DMS 273 (cell line): Measurements from ENCODE around the gene IGFBP3.
A peak's percentile ranks its signal among the peaks of the same experiment; 100 is the strongest.

Source experiments
- DNase-seq: peaks from one replicate; lab custom pipeline; 2025; ENCODE audit not compliant: unreplicated experiment; lab: John Stamatoyannopoulos, UW

The IGFBP3 gene

DNA sequence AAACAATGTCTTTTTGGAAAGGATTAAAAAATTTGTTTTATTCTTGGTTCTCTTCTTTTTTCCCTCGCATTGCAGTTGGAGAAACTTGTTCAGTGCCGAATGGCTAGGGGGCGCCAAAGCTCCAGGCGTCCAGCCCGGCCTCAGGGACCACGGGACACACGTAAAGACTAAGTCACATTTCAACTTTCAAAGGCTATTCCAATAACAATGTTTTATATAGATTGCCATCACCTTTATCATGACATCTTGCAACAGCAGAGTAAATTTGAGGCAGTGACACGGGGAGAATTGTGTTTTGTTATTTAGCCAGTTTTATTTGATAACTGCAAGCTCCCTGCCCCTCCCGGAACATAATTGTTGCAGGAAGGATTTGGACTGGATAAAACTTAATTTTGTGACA lies 2.2 kb upstream of the IGFBP3 start:
- DNase-seq, result peak; percentile 88

DNA sequence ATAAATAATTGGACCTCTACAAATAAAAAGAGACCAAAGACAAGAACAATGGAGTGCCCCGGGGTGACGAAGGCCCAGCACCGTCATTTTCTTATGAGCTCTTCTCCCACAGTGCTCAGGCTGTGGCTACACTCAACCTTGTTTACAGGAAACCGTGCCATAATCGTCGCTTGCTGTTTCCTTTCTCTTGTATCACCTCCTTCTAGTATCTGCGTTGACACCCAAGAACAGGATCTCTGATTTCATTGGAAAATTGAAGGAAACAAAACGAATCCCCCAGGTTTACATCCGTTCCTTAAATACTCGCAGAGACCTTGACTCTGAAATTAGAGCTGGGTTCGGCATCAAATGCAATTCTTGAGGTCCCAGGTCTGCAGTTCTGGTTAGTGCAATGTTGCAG lies 1.7 kb upstream of the IGFBP3 start:
- peak; percentile 59 for DNase-seq

DNA sequence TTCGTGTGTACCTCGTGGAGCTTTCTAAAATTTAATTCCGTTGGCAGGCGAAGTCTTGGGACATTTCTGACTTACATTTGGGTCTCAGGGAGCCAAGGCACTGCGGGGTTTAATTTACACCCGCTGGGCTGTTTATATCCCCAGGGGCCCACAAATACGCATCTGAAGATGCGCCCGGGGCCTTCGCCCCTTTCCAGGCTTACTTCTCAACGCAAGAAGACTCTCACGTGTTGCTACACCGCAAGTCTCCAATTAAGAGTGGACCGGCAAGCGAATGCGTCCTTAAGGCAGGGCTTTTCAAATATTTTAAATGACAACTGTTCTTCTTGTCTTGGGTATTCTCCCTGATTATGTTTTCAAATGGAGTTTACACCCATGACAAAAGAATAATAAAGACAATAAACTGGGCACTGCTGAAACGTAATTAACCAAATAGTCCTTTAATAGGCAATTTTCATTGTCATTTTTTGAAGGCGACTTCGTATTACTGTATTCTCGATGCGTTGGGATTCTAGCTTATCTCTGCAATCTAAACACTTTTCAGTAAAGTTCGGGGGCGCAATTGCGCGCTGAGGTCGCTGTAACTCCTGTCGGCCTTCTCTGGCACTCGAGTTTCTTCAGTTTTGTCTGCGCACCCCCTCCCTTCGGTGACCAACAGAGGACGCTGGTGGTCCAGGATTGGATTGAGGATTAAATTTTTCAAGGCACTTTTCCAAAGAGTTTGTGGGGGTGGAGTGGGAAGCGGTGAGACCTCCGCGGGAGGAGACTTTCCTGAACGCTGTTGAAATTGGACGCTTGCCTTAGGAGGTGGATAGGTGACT lies 837 bp upstream of the IGFBP3 start:
- DNase-seq, result peak; percentile 88

DNA sequence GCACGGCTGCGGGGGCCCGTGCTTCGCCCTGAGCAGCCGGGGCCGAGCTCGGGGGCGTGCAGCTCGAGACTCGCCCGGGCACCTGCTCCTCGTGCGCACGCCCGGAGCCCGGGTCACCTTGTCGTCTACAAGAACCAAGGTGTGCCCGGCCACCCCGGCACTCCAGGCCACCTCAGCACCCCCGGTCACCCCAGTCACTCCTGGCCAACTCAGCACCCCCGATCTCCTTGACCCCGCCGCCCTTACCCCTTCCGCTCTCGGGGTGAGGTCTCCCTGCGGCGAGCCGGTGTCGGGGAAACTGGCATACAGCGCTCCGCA lies 268 bp upstream of the IGFBP3 start:
- no peak for DNase-seq

DNA sequence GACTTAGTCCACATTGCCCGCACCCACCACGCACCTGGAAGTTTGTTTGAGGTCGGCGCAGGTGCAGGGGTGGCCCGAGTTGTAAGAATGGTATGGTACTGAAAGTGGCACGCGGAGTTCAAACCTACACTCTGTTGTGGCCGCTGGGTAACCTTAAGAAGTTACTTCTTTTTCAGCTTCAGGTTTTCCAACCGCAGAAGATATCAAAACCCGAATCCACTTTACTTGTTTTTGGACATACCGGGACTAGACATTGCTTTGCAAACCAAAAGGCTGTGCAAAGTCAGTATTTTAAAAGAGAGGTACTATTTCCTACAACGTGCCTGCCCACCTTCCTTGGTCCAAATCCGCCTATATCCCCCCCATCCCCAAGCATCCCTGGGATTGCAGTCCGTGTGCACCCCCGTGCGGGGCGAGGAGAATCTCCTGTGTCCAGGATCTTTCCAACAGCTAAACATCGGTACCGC lies 1.0 kb downstream of the IGFBP3 start:
- peak; percentile 45 for DNase-seq

DNA sequence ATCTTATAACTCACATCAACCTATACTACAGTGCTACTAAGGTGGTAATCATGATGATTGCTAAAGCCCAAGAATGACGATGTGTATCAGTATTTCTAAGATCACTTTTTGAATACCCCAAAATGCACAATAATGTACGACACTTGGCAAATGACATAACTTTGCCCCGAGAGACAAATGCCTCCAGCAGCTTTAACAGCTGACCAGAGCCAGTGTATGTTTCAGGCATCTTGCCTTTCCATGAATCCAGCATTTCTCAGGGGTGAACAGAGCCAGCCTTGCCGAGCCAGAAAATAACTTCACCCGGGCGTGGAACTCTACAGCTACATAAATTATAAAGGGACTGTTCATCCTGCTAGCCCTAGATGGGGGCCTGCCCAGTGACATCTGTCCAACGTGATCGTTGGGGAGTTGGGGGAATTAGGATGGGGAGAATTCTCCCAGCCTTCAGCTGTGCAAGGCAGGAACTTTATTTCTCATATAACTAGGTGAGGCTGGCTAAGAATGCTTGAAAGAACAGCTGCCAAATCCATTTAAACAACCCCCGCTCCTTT lies 1.8 kb downstream of the IGFBP3 start:
- DNase-seq, result peak; percentile 37

DNA sequence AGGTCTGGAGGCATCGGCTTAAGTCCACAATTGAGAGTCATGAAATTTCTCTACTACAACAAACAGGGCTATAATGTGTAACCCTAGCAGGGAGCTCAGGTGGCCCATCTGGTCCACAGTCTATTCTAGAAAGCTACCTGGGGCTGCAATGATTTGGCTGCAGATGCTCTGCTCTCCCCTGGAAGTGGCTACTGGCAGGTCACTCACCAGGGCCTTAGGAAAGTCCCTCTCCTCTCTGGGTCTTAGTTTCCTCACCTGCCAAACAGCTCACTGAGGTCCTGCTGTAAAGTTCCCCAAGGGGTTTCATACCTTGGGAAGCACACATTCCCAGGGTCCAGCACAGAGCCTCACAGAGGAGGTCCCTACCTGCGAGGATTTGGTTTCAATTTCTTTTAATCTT lies 2.5 kb downstream of the IGFBP3 start:
- DNase-seq, result no peak

DNA sequence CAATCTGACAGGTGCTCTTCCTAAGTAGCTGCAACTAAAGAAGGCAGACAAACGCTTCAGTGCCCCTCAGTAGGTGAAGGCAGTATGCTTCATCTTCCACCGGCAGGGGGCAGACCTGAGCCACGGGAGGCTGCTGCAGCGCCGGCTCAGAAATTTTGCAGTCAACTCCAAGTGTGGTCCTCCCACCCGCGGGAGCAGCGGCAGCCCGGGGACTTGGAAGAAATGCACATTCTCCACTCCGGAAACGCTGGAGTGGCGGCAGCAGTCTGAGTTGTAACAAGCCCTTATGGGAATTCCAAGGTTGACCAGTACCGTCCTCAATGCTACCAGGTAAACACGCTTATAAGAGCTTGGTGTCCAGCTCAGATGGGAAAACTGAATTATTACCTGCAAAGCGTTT lies 3.4 kb downstream of the IGFBP3 start:
- peak; percentile 90 for DNase-seq

DNA sequence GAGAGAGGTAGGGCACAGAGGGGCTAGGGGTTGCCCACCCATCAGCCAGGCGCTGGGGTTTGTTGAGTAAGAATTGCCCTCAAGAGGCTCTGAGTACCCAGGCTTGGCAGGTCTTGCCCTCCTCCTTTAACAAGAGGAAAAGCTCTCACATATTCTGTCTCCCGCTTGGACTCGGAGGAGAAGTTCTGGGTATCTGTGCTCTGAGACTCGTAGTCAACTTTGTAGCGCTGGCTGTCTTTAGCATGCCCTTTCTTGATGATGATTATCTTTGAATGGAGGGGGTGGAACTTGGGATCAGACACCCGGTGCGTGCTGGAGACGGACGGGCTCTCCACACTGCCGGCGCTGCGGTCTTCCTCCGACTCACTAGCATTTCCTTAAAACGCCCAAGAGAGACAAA lies 4.0 kb downstream of the IGFBP3 start:
- DNase-seq, result no peak

DNA sequence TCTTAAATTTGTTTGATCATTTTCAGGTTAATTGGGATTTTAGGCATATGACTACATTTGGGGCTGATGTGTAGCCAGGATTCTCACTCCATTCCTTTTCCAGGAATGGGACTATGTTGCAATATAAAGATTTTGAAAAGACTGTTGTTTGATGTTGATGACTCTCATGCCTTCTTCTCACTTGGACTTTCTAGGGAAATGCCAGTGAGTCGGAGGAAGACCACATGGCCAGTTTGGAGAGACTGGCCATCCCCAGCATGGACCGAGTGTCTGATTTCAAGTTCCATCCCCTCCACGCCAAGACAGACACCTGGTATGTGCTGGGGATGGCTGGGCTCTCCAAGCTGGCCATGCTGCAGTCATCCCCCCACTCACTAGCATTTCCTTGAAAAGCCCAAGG lies 5.5 kb downstream of the IGFBP3 start:
- DNase-seq, result no peak

DNA sequence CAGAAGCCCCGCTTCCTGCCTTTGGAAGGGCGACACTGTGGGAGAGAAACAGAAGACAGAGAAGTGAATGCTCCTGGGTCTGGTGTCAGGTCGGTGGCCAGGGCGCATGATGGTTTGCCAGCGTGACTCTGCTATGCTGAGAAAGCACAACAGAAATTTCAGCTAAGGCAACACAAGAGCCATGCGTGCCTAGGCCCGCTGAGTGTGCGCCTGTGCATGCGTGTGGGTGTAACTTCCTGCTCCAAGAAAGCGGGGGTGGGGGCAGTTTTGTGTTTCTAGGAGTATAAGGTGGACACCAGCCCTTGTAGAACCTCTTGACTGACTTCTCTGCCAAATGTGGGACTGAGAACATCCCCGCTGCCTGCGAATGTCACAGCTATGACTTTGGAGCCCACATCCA lies 6.2 kb downstream of the IGFBP3 start:
- DNase-seq, result no peak

DNA sequence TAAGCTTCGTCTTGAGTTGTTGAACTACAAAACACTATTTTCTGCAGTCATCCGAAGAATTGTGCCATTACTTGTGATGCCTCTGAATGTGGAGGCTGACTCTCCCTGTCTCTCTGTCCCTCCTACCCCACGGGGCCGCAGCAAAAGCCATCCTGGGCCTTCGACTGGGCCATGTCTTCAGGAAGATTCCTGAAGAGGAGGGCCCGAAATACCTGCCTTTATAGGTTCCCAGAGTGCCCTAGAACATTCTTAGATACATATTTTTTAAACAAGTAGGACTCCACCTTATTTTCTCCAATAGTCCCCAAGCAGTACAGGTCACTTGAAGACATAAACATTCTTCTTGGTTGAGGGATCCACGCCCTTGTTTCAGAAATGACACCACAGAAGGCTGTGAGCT lies 8.1 kb downstream of the IGFBP3 start:
- no peak for DNase-seq

DNA sequence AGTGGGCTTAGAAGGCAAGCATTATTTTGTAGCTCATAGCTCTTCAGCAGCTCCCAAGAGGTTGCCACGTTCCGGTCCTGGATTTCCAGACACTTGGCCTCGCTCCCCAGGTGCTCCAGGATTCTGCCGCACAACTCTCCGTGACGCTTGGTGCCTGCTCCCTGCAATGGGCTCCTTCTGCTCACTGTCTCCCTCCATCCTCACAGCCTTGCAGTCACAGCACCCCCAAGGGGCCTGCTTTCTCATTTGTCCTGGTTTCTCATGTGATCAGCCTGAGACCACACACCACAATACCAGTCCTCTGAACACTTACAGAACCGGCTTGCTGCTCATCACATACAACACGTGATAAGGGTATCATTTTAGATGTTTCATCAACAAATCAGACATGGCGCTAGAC lies 9.8 kb downstream of the IGFBP3 start:
- DNase-seq, result no peak

DNA sequence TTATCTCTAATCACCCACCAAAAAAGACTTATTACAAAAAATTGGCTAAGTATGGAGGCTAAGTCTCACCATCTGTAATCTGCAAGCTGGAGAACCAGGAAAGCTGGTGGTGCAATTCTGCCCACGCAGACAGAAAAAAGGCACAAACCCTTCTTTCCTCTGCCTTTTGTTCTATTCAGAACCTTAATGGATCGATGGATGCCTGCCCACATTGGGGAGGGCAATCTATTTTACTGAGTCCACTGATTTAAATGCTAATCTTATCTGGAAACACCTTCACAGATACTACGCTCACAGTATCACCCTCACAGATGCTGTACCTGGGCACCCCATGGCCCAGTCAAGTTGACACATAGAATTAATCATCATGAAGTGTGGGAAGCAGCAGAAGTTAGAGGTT lies 10.2 kb downstream of the IGFBP3 start:
- no peak for DNase-seq

DNA sequence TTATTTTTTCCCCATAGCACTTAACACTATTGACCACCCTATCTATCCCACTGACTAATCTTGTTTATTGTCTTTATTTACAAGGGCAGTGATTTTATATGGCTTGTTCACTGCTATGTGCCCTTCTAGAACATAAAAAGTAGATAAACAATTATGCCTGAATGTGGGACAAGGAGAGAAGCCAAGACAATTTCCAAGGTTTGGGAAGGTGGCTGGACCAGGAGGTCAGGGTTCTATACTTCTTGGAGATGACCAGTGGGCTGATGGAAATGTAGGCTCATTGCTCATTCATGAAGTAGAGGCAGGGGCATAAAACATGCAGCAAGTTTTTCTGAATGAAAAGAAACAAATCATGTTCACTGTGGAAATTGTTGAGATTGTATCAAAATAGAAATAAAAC lies 11.5 kb downstream of the IGFBP3 start:
- DNase-seq, result no peak

DNA sequence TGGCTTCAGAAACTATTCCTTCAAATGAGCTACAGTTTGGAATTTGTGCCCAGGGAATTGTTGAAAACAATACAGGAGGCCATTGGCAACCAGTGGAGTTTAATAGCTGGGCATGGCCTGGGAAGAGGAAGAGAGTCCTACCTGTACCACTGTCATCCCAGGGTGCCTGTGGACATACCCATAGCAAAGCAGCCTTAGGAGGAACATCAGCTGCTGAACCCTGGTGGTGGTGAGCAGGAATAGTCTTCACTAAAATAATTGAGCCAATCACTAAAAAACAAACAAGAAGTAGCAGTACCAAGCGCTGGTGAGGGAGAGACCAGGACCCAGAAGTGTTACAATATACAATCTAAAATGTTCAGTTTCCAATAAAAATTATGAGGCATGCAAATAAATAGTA lies 18.3 kb downstream of the IGFBP3 start:
- DNase-seq, result no peak

DNA sequence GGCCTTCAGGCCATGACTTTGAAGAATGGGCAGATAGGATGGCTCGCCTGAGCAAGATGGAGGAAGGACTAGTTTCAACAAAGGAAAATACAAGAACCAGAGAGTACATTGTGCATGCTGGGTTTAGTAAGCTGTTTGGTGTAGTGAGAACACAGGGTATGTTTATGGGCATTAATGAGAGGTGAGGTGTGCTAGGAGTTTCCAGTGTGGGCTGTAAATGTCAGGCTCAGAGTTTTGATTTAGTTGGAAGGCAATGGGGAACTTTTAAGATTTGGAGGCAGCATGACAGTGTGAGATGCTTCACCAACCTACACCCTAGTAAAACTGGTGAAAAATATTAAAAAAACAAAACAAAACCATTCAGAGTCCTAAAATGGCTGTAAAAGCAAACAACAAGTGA lies 19.5 kb downstream of the IGFBP3 start:
- DNase-seq, result no peak

DNA sequence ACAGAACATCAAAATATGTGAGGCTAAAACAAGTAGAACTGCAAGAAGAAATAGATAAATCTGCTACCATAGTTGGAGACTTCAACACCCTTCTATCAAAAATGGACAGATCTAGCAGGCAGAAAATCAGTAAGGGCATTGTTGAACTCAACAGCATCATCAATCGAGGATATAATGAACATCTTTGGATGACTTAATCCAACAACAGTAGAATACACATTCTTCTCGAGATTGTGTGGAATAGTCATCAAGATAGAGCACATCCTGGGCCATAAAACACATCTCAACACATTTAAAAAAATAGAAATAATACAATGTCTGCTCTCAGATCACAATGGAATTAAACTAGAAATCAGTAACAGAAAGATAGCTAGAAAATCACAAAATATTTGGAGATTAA lies 22.9 kb downstream of the IGFBP3 start:
- no peak for DNase-seq

DNA sequence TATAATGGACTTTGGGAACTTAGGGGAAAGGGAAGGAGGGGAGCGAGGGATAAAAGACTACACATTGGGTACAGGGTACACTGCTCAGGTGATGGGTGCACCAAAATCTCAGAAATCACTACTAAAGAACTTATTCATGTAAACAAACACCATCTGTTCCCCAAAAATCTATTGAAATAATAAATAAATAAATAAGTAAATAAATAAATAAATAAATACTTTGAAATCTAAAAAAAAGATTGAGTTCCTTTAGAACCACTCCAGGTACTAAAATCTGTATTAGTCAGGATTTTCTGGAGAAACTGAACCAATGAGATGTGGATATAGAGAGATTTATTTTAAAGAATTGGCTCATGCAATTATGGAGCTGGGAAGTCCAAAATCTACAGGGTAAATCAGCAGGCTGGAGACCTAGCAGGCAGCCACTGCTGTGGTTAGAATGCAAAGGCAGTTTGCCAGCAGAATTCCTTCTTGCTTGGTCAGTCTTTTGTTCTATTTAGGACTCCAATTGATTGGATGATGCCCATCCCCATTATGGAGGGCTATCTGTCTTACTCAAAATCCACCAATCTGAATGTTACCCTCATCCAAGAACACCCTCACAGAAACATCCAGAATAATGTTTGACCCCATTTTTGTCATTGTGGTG lies 23.9 kb downstream of the IGFBP3 start:
- no peak for DNase-seq

DNA sequence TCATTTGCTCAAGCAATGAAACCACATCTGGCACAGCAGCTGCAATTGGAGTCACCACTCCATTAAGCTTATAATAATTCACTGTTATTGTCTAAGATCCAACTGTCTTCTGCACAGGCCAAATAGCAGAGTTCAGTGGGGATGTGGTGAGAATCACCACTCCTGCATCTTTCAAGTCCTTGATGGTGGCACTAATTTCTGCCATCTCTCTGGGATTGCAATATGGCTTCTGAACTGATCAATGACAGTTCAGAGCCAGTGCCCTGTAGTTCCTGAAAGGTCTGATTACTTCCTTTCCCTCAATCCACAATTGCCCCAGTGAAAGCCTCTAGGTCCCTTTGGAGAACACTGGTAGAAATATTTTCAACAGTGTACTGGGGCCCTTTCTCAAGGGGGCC lies 26.4 kb downstream of the IGFBP3 start:
- no peak for DNase-seq

DNA sequence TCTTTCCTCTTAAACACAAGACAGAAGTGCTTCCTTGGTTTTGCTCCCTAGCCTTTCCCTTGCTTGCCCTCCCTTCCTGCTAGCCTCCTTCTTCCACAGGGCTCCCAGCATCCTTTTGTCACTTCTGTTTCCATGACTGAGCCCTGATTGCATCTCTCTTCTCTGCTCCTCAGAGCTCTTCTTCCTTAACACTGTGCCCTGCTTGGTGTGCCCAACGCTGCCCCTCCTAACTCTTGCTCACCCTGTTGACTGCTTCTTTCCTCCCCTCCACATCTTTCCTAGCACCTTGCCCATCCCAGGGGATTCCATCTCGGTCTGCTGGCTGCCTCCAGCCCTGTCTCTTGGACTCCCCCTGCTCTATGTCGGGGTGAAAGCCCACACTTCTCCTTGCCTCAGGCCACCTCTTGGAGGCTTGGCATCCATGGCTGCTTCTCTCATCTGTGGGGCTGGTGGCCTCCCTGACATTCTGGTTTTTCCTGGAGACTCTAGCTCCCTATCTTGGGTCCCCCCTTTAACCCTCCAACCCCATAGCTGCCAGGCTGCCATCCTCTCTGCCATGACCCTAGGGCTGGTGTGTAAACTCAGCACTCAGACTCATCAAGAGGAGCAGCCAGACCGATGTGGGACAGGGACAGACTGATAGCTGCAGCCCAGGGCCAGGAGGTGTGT lies 26.9 kb downstream of the IGFBP3 start:
- no peak for DNase-seq

DNA sequence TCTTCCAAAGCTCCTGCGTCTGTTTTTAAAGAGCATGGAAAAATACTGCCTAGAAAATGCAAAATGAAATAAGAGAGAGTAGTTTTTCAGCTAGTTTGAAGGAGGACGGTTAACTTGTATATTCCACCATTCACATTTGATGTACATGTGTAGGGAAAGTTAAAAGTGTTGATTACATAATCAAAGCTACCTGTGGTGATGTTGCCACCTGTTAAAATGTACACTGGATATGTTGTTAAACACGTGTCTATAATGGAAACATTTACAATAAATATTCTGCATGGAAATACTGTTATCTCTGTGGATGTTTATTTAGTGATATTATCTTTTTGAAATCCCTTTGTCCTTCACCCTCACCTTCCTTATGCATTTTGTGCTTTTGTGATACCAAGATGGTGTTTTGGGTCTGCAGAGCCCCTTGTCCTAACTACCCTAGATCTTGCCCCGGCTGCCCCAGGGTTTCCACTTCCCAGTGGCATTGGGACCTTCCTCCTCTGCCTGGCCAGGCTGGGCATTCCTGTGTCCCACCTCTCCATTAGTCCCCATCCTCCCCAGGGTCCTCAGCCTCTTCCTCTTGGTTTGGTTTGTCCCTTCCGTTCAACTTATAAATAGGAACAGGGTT lies 27.6 kb downstream of the IGFBP3 start:
- no peak for DNase-seq
